Stimulated activated CD4-positive, alpha-beta T cell treated with anti-CD3 and anti-CD28 coated beads, TNF-alpha, amount 100 ng/mL, for 4 hours (primary cell): ENCODE data around the gene SNORC.

Experiments used
- DNase-seq, 3 experiments: peaks; one replicate each; pipeline ENCODE4 v3.0.0-alpha.2; 2020; ENCODE audit warnings: low read depth in 3 of 3

The SNORC gene

DNA sequence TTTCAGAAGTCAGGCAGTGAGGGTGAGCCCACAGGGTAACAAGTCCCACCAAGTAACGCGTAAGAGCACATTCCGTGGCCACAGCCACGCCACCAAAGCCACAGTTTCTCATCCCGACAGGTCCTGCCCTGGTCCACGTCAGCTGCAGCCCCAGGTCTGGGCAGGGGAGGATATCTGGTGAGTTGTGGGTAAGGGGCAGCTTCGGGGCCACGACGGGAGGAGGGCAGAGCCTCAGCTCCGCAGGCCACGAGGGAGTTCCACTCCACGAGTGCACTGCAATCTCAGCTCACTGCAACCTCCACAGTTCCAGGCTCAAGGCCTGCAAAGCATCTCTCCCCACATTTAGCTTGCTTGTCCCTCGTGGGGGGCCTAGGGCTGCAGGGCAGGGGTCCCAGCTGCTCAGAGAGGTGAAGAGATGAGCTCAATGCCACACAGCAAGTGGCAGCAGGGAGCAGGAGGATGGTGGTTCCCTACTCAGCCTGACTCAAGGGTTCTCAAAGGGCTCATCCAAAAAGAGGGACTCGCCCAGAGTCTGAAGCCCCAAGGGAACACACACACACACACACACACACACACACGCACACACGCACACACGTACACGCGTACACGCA, 12.5 kb downstream of the SNORC start:
- DNase-seq, result no peak

DNA sequence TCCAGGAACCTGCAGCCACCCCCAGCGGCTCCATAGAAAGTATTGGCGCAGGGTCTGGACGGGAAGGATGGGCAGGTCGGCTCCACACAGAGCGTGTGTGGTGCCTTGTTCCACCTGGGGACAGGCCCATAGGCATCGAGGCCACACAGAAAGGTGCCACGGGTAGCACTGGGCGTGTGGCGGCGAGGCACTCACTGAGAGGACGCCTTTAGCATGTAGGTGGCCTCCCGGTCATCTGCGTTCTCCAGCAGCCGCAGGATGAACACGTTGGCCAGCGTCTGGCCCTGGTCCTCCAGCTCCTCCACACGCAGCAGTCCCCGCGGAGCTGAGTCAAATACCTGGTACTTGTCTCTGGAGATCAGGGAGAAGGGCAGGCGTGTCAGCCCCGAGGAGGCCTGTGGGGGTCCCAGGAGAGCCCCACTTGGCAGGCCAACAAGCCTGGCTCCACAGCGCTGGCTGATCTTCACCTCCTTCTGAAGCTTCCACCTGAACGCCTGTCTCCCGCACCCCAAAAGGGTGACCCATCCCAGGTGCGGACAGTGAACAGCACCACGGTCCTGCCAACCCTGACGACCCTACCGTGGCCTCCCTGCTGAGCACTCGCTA, 13.2 kb downstream of the SNORC start:
- no peak for DNase-seq

DNA sequence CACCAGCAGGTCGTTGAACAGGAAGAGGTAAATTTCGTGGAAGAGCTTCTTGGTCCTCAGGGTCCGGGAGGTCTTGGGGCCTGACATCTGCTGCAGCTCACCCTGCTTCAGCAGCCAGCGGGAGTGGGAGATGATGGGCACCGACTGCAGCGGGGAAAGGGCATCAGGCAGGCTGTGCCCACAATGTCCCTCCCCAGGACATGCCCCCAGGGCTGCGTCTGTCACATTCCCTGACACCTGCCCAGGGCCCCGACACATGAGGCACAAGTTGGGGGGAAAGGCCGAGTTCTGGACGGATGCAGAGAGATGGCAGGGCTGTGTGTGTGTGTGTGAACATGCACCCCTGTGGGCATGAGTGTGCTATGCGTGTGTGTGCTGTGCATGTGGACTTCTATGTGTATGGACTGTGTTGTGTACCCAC, 13.9 kb downstream of the SNORC start:
- no peak for DNase-seq

DNA sequence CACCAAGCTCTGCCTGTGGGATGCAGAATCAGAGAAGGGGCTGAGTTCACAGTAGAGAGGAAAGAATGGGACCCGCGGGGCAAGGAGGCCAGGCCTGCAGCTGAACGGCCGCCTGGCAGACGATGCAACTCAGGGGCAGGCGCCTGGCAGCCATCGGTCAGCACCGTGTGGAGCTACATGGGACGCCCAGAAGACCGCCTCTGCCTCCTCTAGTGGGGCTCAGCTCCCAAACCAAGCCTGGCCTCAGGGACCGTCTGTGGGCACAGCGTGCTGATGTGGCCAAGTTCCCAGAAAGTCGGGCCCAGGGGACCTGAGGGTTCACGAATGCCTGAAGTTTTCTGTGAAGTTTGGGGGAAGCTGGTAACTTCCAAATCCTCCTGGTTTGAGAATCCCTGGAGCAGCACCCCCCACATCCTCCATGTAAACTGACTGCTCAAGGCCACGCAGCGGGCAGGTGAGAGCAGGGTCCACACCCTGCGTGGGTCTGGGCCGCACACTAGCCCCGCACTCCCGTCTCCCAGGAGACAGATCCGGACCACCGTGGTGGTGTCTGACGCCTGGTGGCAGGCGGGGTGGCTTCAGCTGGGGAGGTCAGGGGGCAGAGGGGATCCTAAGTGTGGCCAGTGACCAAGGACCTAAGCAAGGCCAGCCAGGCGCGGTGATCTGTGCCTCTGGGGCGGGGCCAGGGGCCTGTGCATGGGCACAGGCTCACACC, 14.6 kb downstream of the SNORC start:
- DNase-seq, result no peak

DNA sequence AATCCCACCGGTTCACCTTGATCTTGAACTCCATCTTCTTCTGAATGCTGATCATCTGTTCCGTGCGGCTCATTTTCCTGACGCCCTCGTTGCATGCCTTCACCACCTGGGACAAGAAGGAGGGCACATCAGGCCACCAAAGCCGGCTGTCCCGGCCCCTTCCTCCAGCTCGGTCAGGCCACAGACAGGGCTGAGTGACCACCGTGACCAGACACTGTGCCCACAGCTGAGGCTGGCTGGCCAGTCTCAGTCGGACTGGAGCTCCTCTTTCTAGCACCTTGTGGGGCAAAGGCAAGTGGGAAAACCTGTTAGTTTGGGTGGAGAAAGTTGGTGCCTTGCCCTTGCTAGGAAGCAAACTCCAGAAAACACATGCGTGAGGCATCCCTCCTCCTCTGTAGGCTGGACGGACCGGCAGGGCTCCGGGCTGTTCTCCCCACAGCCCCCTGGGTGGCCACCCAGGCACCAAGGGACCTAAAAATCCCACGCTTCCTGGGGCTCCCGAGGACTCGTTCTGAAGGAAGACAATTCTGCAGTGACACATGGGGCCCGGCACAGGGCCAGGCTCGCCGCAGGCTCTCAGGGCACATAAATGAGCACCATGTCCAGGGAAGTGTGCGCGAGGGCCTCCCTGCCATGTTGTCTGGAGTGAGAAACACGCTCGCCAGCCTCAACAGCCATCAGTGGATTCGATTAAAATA, 15.3 kb downstream of the SNORC start:
- DNase-seq, result no peak

DNA sequence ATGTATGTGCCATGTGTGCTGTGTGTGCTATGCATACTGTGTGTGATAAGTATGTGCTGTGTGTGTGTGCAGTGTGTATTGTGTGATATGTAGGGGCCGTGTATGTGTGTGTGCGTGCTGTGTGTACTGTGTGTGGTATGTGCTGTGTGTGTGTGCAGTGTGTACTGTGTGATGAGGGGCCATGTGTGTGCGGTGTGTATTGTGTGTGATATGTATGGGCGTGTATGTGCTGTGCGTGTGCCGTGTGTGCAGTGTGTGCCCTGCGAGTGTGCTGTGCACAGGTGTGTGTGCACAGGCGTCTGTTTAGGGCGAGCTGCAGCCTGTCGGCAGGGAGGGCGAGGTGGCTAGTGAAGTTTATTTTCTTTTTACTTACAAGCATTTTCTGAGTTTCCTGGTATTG, 16.1 kb downstream of the SNORC start:
- no peak for DNase-seq

DNA sequence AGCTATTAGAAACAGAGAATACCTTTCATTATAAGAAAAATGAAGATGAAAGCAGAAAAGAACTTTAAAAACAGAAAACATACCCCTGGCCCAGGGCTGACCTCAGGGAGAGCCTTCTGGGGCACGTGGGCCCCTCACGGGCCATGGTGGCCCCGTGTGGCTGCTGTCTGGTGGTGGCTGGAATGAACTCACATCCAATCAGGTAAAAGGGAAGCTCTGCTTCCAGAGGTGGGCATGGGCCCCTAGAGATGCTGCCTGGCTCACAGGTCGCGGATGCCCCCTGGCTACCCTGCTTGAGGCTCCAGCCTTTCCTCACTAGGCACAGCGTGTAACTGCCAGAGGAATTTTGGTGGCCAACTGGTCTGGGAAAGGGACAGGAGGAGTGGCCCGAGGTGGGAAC, 16.6 kb downstream of the SNORC start:
- no peak for DNase-seq

DNA sequence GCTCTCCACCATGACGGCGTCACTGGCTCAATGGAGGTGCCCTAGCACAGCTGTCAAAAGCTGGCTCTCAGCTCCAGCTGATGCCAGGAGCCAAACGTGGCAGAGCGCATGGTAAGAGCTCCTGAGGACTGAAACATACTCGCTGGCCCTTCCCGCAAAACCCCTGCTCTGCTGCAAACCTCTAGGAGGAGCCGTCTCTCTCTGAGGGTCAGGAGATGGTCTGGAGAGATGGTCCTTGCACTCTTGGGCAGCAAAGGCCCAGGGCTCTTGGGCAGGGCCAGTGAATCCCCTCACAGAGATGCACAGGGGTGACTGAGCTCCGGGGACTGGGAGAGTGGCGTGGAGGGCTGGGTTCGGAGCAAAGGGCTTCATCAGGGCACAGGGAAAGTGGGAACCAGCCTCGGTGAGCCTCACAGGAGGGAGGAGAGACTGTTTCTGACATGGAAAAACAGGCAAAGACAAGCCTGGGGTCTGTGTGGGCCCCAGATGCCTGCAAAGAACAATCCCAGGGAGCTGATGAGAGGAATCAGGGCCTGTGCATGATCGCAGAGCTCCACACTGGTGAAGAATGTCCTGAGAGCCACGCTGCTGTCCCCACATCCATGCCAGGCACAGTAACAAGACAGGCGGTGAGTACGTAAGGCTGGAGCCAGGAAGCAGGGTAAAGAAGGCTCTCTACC, 17.2 kb downstream of the SNORC start:
- no peak for DNase-seq

DNA sequence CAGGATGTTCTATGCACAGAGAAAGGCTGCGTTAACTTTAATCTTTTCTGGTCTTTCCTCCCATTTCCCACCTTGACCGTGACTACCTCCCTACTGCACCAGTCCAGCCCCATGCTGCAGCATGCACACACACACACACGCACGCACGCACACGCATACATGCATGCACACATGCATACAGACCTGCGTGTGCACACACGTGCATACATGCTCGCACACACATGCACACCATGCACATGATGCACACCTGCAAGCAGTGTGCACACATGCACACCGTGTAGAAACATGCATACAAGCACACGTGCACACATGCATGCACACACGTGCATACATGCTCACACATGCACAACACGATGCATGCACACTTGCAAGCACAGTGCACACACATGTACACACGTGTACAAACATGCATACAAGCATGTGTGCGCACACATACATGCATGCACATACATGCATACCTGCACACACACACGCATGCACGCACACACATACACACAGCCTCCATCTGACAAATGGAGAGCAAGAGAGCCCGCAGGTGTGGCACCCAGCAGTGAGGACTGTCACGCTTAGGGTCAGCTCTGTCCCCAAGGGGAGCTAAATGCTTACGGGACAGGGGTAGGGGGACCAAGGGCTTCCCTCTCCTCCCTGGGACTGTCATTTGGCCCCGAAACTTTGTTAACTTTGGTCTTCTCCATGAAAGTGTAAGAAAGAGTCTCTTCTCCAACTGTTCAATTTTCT, 18.2 kb downstream of the SNORC start:
- no peak for DNase-seq

DNA sequence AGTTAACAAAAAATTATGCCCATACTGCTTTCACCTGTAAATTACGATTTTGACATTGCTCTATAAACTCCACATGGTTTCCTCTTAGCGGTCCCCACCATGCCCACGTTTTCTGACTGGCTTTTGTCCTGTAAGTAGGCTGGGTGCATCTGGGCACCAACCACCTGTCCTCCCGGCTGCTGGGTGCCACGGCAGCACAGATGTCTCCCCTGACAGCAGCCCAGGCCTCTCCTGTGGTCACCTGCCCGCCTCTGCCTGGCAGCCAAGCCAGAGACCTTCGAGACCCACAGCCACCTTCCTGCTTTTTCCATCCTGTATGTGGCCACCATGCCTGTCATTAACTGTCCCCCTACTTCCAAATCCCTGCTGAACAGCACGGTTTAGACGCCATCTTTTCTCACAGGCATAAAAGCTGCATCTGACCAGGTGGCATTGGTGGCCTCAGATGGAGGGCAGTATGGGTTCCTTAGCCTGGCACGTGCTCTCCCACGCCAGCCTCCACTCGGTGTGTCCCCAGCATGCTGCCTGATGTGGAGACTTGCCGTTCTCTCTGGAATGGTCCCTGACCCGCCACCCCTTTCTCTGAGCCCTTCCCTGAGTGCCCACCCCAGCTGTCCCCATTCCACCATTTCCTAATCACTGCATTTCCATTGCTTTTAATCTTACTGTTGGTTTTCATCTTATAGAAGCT, 18.9 kb downstream of the SNORC start:
- no peak for DNase-seq

DNA sequence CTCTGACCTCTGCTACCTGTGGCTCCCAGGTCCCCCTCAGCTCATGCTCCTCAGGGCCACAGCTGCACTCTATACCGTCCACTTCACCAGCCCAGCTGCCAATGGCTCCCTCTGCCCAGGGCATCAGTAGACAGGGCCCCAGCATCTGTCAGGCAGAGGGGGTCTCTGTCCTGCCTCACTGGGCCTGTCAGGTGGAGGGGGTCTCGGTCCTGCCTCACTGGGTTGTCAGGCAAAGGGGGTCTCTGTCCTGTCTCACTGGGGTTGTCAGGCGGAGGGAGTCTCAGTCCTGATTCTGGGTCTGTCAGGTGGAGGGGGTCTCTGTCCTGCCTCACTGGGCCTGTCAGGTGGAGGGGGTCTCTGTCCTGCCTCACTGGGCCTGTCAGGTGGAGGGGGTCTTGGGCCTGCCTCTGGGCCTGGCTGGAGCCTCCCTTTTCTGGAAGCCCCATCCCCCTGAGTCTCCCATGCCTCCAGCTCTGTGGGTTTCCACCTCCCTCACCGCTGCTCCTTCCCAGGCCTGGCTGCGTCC, 19.9 kb downstream of the SNORC start:
- no peak for DNase-seq

DNA sequence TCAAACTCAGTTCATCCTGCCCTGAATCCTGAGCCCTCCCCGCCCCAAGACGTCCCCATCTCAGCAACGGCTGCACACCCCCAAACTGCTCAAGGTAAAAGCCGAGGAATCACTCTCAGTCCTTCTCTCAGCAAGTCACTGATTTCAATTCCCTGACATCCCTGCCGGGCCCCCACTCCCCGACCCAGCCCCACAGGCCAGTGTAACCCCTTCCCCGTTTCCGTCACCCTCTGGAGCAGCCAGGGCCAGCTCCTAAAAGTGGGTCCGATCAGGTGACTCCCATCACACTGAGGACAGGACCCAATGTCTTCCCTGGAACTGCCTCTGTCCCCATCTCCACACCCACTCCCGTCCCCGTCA, 20.5 kb downstream of the SNORC start:
- DNase-seq, result no peak

DNA sequence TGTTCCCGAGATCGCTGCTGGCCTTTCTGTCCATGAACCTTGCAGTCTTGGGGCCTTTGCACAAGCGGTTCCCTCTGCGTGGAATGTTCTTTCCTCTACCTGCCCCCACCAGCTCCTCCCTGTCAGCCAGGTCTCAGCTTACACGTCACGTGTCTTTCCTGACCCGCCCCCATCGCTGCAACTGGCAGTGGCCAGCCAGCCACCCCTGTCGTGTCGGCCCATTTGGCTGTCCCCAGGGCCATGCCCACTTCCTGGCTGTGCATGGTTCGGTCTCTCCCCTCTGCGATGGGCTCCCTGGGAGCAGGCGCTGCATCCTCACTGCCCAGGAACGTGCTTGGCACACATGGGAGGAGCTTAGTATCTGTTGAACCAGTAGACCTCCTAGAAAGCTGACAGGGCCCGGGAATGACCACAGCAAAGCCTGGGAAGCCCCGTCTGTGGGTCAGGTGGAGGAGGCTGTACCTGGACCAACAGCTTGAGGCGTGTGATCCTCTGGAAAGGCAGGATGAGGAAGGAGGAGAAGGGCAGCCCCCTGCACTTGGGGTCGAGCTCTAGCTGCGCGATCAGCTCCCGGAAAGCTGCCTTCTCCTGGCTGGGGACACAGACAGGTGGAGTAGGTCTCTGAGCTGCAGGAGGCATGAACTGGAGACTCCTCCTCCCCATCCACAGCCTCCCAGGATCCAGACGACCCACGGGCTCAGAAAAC, 21.0 kb downstream of the SNORC start:
- DNase-seq, result no peak

DNA sequence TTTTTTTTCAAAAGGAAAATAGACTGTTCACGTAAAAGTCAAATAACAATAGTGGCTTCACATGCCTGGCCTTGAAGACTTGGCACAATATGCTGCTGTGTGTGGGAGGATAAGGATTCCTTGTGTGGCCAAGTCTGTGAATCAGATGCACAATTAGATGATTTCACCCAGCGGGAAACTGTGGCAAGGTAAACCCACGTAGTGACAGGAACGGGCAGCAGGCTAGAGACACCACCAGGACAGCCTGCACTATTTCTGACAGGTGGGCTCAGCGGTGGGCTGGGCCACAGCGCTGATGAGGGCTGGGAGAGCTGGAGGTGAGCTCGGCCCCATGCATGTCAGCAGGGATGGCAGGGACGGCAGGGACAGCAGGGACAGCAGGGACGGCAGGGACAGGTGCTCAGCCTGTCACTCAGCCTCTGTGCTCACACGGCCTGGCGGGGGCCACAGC, 21.6 kb downstream of the SNORC start:
- no peak for DNase-seq

DNA sequence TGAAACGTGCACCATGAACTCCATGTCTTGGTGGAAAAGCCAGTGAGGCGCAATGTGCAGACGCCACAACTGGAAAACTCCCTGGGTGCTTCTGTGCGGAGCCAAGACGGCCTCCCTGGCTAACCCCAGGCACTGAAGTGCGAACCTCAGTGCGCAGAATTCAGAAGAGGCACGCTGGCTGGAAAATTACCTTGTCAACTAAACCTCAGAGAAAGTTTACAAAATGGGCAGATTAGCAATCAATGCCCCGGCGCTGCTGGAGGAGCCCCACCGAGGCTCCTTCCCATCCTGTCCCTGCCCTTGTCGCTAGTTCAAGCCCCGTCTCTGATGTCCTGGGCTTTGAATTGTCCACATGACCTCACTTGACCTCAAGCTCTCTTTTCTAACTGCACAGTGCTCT, 22.2 kb downstream of the SNORC start:
- DNase-seq, result no peak

DNA sequence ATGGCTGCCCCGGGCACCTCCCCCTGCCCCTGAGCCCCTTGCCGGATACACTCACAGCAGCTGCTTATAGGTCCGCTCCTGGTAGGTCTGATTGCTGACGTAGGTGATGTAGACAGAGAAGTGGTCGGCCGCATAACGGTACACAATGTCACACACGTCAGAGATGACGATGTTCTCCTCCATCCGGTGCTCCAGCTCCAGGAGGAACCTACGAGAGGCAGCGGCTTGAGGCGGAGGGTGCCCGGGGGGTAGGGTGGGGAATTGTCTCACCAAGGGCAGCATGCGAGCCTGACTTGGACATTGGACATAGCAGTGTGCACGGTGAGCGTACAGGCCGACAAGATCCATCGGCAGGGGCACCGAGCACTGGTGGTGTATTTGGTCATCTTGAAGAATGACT, 22.8 kb downstream of the SNORC start:
- DNase-seq, result no peak

DNA sequence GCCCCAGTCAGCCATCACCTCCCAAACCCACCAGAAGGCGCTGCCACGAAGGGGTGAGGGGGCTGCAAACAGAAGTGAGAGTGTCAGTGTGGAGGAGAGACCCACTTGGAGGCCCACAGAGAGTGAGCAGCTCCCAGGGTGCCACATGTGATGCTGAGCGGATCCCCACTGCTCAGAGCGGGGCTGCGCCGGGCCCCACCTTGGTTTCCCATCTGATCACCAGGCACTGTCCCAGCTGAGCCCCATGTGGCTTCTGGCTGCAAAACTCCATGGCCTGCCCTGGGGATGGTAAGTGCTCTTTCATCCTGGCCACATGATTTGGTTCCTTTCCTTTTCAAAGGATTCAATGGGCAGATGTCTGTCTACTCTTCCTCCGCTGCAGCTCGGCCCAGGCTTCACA, 23.8 kb downstream of the SNORC start:
- no peak for DNase-seq

DNA sequence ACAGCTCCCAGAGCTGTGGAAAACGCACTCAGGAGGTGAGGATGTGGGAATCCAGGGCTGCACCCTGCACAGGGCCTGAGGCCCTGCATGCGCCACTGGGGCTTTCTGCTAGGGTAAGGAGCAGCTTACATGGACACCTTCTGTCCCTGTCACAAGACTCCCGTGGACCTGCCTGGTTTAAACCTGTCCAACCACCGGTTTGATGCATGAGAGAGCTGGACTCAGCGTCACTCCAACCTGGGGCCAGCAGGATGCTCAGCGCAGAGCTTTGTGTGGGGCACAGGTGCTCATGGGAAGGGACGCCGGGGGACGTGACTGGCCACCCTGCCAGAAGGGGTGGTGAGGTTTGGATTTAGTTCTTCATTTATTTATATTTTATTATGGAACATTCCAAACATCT, 24.2 kb downstream of the SNORC start:
- no peak for DNase-seq

DNA sequence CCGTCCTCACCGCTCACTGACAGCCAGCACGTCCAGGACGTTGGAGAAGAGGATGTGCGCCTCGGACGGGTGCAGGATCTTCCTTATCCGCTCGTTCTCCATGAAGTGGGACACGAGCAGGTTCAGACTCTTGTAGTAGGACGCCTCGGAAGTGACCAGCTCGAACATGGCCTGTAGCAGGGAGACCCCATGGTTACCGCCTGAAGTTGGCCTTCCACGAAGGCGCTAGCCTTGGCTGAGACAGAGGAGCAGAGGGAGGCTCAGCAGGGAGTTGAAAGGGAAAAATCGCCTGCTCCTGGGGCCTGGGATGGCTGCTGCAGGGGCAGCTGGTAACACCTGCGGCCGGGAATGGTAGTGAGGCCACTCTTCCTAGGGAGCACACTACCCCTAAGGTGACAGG, 24.7 kb downstream of the SNORC start:
- no peak for DNase-seq

DNA sequence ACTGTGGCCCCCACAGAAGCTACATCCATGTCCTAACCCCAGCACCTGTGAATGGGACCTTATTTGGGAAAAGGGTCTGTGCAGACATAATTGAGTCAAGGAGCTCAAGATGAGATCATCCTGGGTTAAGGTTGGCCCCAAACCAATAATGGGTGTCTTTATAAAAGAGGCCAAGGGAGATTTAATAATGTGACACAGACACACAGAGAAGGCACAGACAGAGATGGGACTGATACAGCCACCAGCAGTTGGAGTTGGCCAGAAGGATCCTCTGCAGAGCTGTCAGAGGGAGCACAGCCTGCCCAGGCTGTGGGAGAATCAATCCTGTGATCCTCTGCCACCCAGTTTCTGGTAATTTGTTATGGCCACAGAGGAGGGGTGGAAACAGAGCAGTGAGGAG, 26.0 kb downstream of the SNORC start:
- DNase-seq, result no peak
